Spleen (tissue), 11 donors: Measurements from ENCODE around the gene PNPLA1. TPM values are rescaled to one million over a fixed set of nuclear protein-coding genes. Genes with fewer than 3 reads are reported as not detected.

Experiments used
- DNase-seq: peaks from one replicate; pipeline ENCODE4 v3.0.0-alpha.2; 2020
- H3K27ac ChIP-seq, 8 donors: fragments of 200-600 bp; sonication (generic) in 7 of 8; 1 replicate in 4 of 8; 2 replicates in 4 of 8; pipeline versions ENCODE4 v1.5.0 to v1.8.0; 2016 to 2021; ENCODE audit warnings: inconsistent platforms in 4 of 8, mild to moderate bottlenecking in 4 of 8, moderate library complexity in 1 of 8
- H3K27me3 ChIP-seq, 7 donors: fragments of 200-600 bp; sonication (generic) in 6 of 7; replicated peaks in 1 of 7; 1 replicate in 4 of 7; 2 replicates in 3 of 7; pipeline versions ENCODE4 v1.5.0 to v1.8.0; 2016 to 2021; ENCODE audit warnings: inconsistent platforms in 3 of 7, mild to moderate bottlenecking in 1 of 7
- H3K36me3 ChIP-seq, 6 donors: fragments of 200-600 bp; sonication (generic) in 5 of 6; 1 replicate in 4 of 6; 2 replicates in 2 of 6; pipeline versions ENCODE4 v1.5.0 to v1.8.0; 2016 to 2021; ENCODE audit warnings: inconsistent platforms in 2 of 6
- H3K4me1 ChIP-seq, 6 donors: fragments of 200-600 bp; sonication (generic) in 5 of 6; 1 replicate in 3 of 6; 2 replicates in 3 of 6; pipeline versions ENCODE4 v1.5.0 to v1.8.0; 2016 to 2021; ENCODE audit warnings: inconsistent platforms in 3 of 6
- H3K4me3 ChIP-seq, 8 donors: fragments of 200-600 bp; sonication (generic) in 7 of 8; 1 replicate in 4 of 8; 2 replicates in 4 of 8; pipeline versions ENCODE4 v1.5.0 to v1.8.0; 2016 to 2021; ENCODE audit warnings: inconsistent platforms in 4 of 8, mild to moderate bottlenecking in 4 of 8, moderate library complexity in 2 of 8
- H3K9me3 ChIP-seq, 8 donors: fragments of 200-600 bp; sonication (generic) in 7 of 8; 1 replicate in 4 of 8; 2 replicates in 4 of 8; pipeline versions ENCODE4 v1.5.0 to v1.8.0; 2016 to 2021; ENCODE audit warnings: inconsistent platforms in 4 of 8
- CTCF ChIP-seq, 11 experiments: fragments of 200-600 bp in 7 of 11; fragments of 450-650 bp in 4 of 11; sonication (generic) in 4 of 11; IDR thresholded peaks in 8 of 11; conservative IDR thresholded peaks in 3 of 11; 1 replicate in 7 of 11; 2 replicates in 4 of 11; pipeline versions ENCODE4 v1.4.0 to v1.8.0; 2016 to 2021; ENCODE audit warnings: antibody characterized with exemption in 11 of 11, inconsistent platforms in 4 of 11, mild to moderate bottlenecking in 1 of 11
- POLR2A ChIP-seq, 3 donors: fragments of 450-650 bp; IDR thresholded peaks; one replicate each; pipeline ENCODE4 v1.5.1; 2017; ENCODE audit warnings: antibody characterized with exemption in 3 of 3, mild to moderate bottlenecking in 1 of 3
- POLR2AphosphoS5 ChIP-seq, 3 donors: sonication (generic); formaldehyde crosslinking; IDR thresholded peaks; one replicate each; pipeline ENCODE4 v1.5.1; 2017; ENCODE audit warnings: antibody characterized with exemption in 3 of 3
- WGBS, 5 donors: extraction: QIAGEN DNeasy Blood & Tissue Kit in 3 of 5; methylation state at CpG; one replicate each; pipeline versions ENCODE4 v1.1.5 to v1.1.7; 2013 to 2018; 5-methylcytosine and 5-hydroxymethylcytosine counted together
- intact Hi-C: fragments of 100-400 bp; cut with DNase I; formaldehyde crosslinking; loops from one replicate; pipeline ENCODE4 v1.15.0; 2023; ENCODE audit warnings: low total_unique reads
- polyA plus RNA-seq, 3 donors: library from polyadenylated mRNA; stranded (reverse); fragments of 200-250 nt; gene quantifications; one replicate each; pipeline ENCODE4 v1.2.1, GENCODE V29; 2013
- total RNA-seq, 7 donors: library from RNA; depleted of rRNA in 3 of 7; stranded (reverse); fragments of >200 nt in 3 of 7; fragmentation: NEBNext Ultra II Directional in 4 of 7; extraction: Animal tissue kit (Norgen Biotek cat#: 25700) in 4 of 7; gene quantifications; one replicate each; pipeline versions ENCODE4 v1.1.0 to v1.2.1, GENCODE V29; 2016 to 2021
- donor health status: healthy with polysubstance abuse.
- donor health status: DM: no; HTN: no; CAD: no; lungs with moderate emphysema.
- donor health status: DM: no; HTN: no; CAD: no.
- donor health status: Bipolar disorder and iron deficiency.
- donor health status: healthy.
- donor health status: DM: no; HTN: no; CAD: no.
- donor health status: DM: yes; HTN: yes; CAD: no.

The PNPLA1 gene
- total and polyA plus RNA-seq, 10 donors, result 0.05 to 3.7 (median 0.88) TPM

GRCh38 chr6:36252005-36252404 lies 17.9 kb upstream of the PNPLA1 start:
- peaks cover 0 to 21% (median 3%) of the 10 kb centered on the region in 6 donors for H3K4me1 ChIP-seq
- no peak for DNase-seq
- intact Hi-C loops, result no loop called here
- no peak overlapping the region for H3K4me3 ChIP-seq
- H3K27me3 ChIP-seq, result no peaks in the 10 kb centered on the region
- H3K9me3 ChIP-seq, result peaks cover 0 to 6% (median 3%) of the 10 kb centered on the region in 8 donors
- H3K27ac ChIP-seq, result no peak overlapping the region
- no peak for TF ChIP-seq CTCF (IDR thresholded peaks at IDR 0.05 in 8 of 11, conservative IDR thresholded peaks at IDR 0.05 in 3 of 11)
- no peak for TF ChIP-seq POLR2AphosphoS5 (IDR thresholded peaks at IDR 0.05)
- no peak for TF ChIP-seq POLR2A (IDR thresholded peaks at IDR 0.05)
- WGBS, 5 donors, result 82 to 96% (median 96%) methylated on average over 2 of the region's 2 CpGs
- no peaks in the 10 kb centered on the region for H3K36me3 ChIP-seq

- no peak for DNase-seq
- Histone ChIP-seq H3K27ac (no peak overlapping the region), H3K4me3 (no peak overlapping the region), H3K27me3 (no peaks in the 10 kb centered on the region), H3K4me1 (no peaks in the 10 kb centered on the region), H3K36me3 (no peaks in the 10 kb centered on the region), H3K9me3 (peaks cover 0 to 21% (median 12%) of the 10 kb centered on the region in 8 donors)
- intact Hi-C loops, result no loop called here
- no peak for TF ChIP-seq POLR2AphosphoS5 (IDR thresholded peaks at IDR 0.05)
- TF ChIP-seq POLR2A (IDR thresholded peaks at IDR 0.05), result no peak
- TF ChIP-seq CTCF (IDR thresholded peaks at IDR 0.05 in 8 of 11, conservative IDR thresholded peaks at IDR 0.05 in 3 of 11), result no peak
- 71 to 85% (median 82%) methylated on average over 9 of the region's 9 CpGs for WGBS, 5 donors
Observed at GRCh38 chr6:36263390-36264000, 6.4 kb upstream of the PNPLA1 start.

- TF ChIP-seq POLR2A (IDR thresholded peaks at IDR 0.05), result no peak
- TF ChIP-seq CTCF (IDR thresholded peaks at IDR 0.05 in 8 of 11, conservative IDR thresholded peaks at IDR 0.05 in 3 of 11), result no peak
- TF ChIP-seq POLR2AphosphoS5 (IDR thresholded peaks at IDR 0.05), result no peak
- intact Hi-C loops, result no loop called here
- no peak for DNase-seq
- Histone ChIP-seq H3K27ac (no peak overlapping the region), H3K4me1 (no peaks in the 10 kb centered on the region), H3K36me3 (no peaks in the 10 kb centered on the region), H3K9me3 (peaks cover 0 to 21% (median 12%) of the 10 kb centered on the region in 8 donors), H3K27me3 (peaks cover 0 to 12% (median 0%) of the 10 kb centered on the region in 7 donors), H3K4me3 (no peak overlapping the region)
- WGBS, 5 donors, result 65 to 91% (median 86%) methylated on average over 1 of the region's 1 CpG
Observed at GRCh38 chr6:36265744-36266143, 4.1 kb upstream of the PNPLA1 start.

GRCh38 chr6:36266913-36267644 lies 2.8 kb upstream of the PNPLA1 start:
- intact Hi-C loops, result no loop called here
- no peaks in the 10 kb centered on the region for H3K36me3 ChIP-seq
- no peaks in the 10 kb centered on the region for H3K4me1 ChIP-seq
- H3K4me3 ChIP-seq, result no peak overlapping the region
- DNase-seq, result no peak
- peaks cover 0 to 22% (median 0%) of the 10 kb centered on the region in 7 donors for H3K27me3 ChIP-seq
- no peak overlapping the region for H3K27ac ChIP-seq
- TF ChIP-seq CTCF (IDR thresholded peaks at IDR 0.05 in 8 of 11, conservative IDR thresholded peaks at IDR 0.05 in 3 of 11) (no peak), POLR2AphosphoS5 (IDR thresholded peaks at IDR 0.05) (no peak), POLR2A (IDR thresholded peaks at IDR 0.05) (no peak)
- WGBS, 5 donors, result 91 to 95% (median 94%) methylated on average over 13 of the region's 13 CpGs
- H3K9me3 ChIP-seq, result peaks cover 0 to 21% (median 12%) of the 10 kb centered on the region in 8 donors
